Vagina (tissue), 2 donors: Measurements from ENCODE around the gene SLC22A5.
A peak's percentile ranks its signal among the peaks of the same experiment; 100 is the strongest.

ENCODE experiments used
- CTCF ChIP-seq, 3 experiments: fragments of 450-650 bp in 2 of 3; fragments of 200-600 bp in 1 of 3; sonication (generic) in 1 of 3; IDR thresholded peaks; one replicate each; pipeline ENCODE4 v1.5.1; 2017 to 2019; ENCODE audit warnings: antibody characterized with exemption in 3 of 3, mild to moderate bottlenecking in 2 of 3, moderate library complexity in 2 of 3
- POLR2A ChIP-seq, 2 donors: fragments of 450-650 bp; IDR thresholded peaks; one replicate each; pipeline ENCODE4 v1.6.1; 2017; ENCODE audit warnings: antibody characterized with exemption in 2 of 2, mild to moderate bottlenecking in 2 of 2, moderate library complexity in 2 of 2
- POLR2AphosphoS5 ChIP-seq, 2 donors: sonication (generic); formaldehyde crosslinking; IDR thresholded peaks; one replicate each; pipeline ENCODE4 v1.9.0; 2017; ENCODE audit warnings: antibody characterized with exemption in 2 of 2, mild to moderate bottlenecking in 2 of 2, low read depth in 1 of 2; ENCODE audit not compliant: insufficient read depth in 1 of 2

DNA sequence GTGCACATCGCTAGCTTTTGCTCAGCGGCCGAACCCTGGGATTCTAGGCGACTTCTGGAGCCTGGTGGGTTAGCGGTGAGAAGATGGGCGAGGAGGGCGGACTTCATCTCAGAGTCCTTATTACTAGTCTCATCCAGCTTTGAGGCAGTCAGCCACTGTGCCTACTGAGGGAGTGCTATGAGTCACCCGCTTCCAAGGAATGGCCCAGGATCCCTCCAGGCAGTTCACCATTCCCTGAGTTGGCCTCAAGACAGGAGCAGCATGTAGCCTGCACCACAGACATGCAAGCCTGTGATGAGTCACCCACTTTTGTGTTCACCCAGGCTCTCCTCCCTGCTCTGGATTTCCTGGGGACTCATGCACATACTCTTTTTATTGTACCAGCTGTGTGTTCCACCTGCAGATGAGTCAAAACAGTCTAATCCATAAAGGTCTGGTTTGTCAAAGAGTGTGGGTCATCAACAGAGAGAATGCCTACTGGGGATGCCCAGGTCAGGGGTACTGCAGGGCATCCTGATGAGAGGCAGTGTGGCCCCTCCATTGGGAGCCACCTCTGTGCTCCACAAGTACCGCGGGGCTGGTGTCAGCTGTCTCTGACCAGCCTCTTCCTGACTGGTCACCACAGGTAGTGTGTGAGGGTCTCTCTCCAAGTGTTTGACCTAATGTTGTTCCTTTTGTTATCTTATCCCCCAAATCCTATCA is 20.2 kb downstream of the SLC22A5 start:
- TF ChIP-seq CTCF (IDR thresholded peaks at IDR 0.05) (no peak), POLR2A (IDR thresholded peaks at IDR 0.05) (no peak), POLR2AphosphoS5 (IDR thresholded peaks at IDR 0.05; ENCODE audit: insufficient read depth in 1 of 2, low read depth in 1 of 2) (peak; percentile 71 to 85)
